GDM1 (cell line): Measurements from ENCODE around the gene KIAA0586.

Source experiments
- DNase-seq: peaks from one replicate; lab custom pipeline; 2025; lab: John Stamatoyannopoulos, UW

The KIAA0586 gene

GRCh38 chr14:58598028-58598803, 170.7 kb downstream of the KIAA0586 start:
- no peak for DNase-seq

GRCh38 chr14:58598804-58599525, 171.4 kb downstream of the KIAA0586 start:
- DNase-seq = no peak

- DNase-seq = no peak
Measured at GRCh38 chr14:58599707-58600106, 172.2 kb downstream of the KIAA0586 start.
